Effector memory CD4-positive, alpha-beta T cell (primary cell): ENCODE results near the gene MFSD6.
A peak's percentile ranks its signal among the peaks of the same experiment; 100 is the strongest.
"Not testable (repeated sequence)": the region's sequence is repeated elsewhere in the genome, so short reads cannot be mapped to it uniquely, and the experiment has no call there.

Experiments used
- DNase-seq, 3 donors: peaks; one replicate each; pipeline ENCODE4 v3.0.0-alpha.2; 2020
- H3K27ac ChIP-seq: 2 replicates; pipeline ENCODE4 v1.7.0; 2013; ENCODE audit warnings: mild to moderate bottlenecking, low read length, moderate library complexity; ENCODE audit not compliant: insufficient read depth, poor library complexity, severe bottlenecking
- H3K27me3 ChIP-seq: replicated peaks from 2 replicates; pipeline ENCODE4 v1.7.0; 2013; ENCODE audit warnings: mild to moderate bottlenecking, low read length; ENCODE audit not compliant: insufficient read depth, control insufficient read depth, poor library complexity, severe bottlenecking
- H3K36me3 ChIP-seq: 2 replicates; pipeline ENCODE4 v1.7.0; 2013; ENCODE audit warnings: mild to moderate bottlenecking, low read length, moderate library complexity; ENCODE audit not compliant: control insufficient read depth, insufficient read depth
- H3K4me1 ChIP-seq: 2 replicates; pipeline ENCODE4 v1.7.0; 2013; ENCODE audit warnings: low read length, mild to moderate bottlenecking; ENCODE audit not compliant: control insufficient read depth, insufficient read depth, poor library complexity, severe bottlenecking
- H3K4me3 ChIP-seq: 2 replicates; pipeline ENCODE4 v1.7.0; 2013; ENCODE audit warnings: low read length, low read depth, mild to moderate bottlenecking; ENCODE audit not compliant: insufficient read depth, poor library complexity, severe bottlenecking
- H3K9me3 ChIP-seq: 2 replicates; pipeline ENCODE4 v1.7.0; 2013; ENCODE audit warnings: mild to moderate bottlenecking, low read length, moderate library complexity; ENCODE audit not compliant: control insufficient read depth
- total RNA-seq, 3 donors: gene quantifications; one replicate each; lab custom pipeline; 2026; lab: John Stamatoyannopoulos, UW

The MFSD6 gene
- 50.5 to 55.8 (median 53.8) reads per million in 3 donors for total RNA-seq

DNA sequence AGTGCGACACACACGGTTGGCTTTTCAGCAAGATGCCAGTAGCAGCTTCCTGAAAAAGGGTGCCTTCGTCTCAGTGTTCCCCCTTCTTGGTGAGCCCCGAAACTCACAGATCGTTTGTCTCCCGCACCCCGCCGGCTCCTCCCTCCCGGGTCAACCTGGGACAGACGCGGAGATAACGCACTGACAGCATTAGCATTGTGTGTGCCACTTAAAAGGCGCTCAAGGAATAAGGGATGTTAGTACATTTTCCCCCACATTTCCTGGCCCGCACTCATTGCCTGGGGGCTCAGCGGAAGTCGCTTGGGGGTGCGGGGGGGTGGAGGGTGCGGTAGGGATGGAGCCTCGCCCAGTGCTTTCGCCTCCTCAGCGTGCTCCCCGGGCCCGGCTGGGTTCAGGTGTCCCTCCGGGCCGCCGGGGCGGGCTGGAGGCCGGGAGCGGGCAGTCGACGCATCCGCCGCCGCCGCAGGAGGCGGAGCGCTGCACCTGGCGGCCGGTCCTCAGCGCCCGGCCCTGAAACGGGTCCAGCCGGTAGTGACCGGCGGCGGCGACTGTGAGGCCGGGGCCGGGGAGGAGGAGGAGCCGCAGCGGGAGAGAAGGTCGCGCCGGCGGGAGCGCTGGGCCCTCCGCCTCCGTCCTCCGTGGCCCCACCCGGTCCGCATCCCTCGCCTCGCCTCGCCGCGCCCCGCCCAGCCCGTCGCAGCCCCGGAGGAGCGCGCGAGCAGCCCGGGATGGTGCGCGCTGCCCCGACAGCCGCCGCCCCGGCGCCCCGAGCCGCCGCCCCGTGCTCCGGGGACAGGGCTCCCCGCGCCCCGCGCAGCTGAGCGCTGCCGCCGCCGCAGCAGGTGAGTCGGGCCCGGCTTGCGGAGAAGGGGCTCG lies at the start of gene MFSD6:
Gene MFSD6, plus strand, starts transcription at position 694 of the 876 bp plus-strand sequence. CDS start 27,675 bp downstream, outside the sequence.
- Histone ChIP-seq H3K9me3 (no peaks in the 10 kb centered on the region), H3K4me1 (peaks cover 16% of the 10 kb centered on the region), H3K36me3 (no peaks in the 10 kb centered on the region), H3K4me3 (peak within 1 kb of the TSS; percentile 79), H3K27ac (peak within 1 kb of the TSS; percentile 95), H3K27me3 (no peaks in the 10 kb centered on the region)
- peak; percentile 27 to 56 (median 43) for DNase-seq

GRCh38 chr2:190358655-190359448 lies 49.3 kb upstream of the MFSD6 start:
- H3K27ac ChIP-seq, H3K4me1 ChIP-seq, H3K9me3 ChIP-seq, H3K36me3 ChIP-seq, H3K4me3 ChIP-seq, H3K27me3 ChIP-seq, DNase-seq: not testable (repeated sequence)

- no peak for DNase-seq
- H3K4me3 ChIP-seq = peak overlapping the region; percentile 63
- H3K27me3 ChIP-seq = no peaks in the 10 kb centered on the region
- no peaks in the 10 kb centered on the region for H3K4me1 ChIP-seq
- H3K9me3 ChIP-seq = no peaks in the 10 kb centered on the region
- H3K27ac ChIP-seq = peak overlapping the region; percentile 58
- H3K36me3 ChIP-seq = no peaks in the 10 kb centered on the region
Measured at GRCh38 chr2:190360561-190360960, 47.6 kb upstream of the MFSD6 start.

DNA sequence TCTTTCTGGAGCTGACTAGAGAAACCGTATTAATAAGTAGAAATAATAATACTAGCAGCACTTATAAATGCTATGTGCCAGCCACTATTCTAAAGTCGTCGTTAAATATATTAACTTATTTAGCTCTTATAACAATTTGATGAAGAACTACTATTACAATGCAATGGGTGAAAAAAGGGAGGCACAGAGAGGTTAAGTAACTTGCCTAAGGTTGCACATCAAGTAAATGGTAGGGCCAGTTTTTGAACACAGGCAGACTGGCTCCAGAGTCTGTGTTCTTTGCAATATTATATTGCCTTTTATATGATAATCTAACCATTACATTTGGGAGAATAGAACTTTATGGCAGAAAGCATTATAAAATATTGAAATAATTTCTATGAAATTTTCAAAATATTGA lies 47.2 kb upstream of the MFSD6 start:
- H3K27ac ChIP-seq = no peak overlapping the region
- no peak for DNase-seq
- H3K27me3 ChIP-seq = no peaks in the 10 kb centered on the region
- H3K4me1 ChIP-seq = no peaks in the 10 kb centered on the region
- H3K4me3 ChIP-seq = peak overlapping the region; percentile 14
- no peaks in the 10 kb centered on the region for H3K9me3 ChIP-seq
- no peaks in the 10 kb centered on the region for H3K36me3 ChIP-seq

DNA sequence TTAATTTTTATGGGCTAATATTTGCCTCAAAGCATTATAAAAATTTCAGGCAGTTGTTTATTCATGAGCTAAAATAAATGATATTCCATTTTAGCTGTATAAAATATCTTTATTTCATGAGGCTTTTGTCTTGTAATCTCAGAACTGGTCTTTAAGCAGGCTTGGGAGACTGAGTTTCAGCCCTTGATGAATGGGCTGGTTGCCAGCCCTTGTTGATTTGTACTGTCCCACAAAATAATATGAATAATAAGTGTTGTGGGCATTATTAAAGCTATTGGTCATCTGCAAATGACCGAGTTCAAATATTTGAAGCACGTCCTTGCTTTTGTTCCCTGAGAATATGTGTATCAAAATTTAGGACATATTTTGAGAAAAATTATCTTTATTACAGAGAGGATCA lies 46.6 kb upstream of the MFSD6 start:
- Histone ChIP-seq H3K27ac (no peak overlapping the region), H3K36me3 (no peaks in the 10 kb centered on the region), H3K9me3 (no peaks in the 10 kb centered on the region), H3K4me3 (no peak overlapping the region), H3K27me3 (no peaks in the 10 kb centered on the region), H3K4me1 (no peaks in the 10 kb centered on the region)
- DNase-seq = no peak

- H3K4me3 ChIP-seq = no peak overlapping the region
- no peaks in the 10 kb centered on the region for H3K36me3 ChIP-seq
- no peaks in the 10 kb centered on the region for H3K27me3 ChIP-seq
- H3K9me3 ChIP-seq = no peaks in the 10 kb centered on the region
- no peak overlapping the region for H3K27ac ChIP-seq
- no peak for DNase-seq
- H3K4me1 ChIP-seq = no peaks in the 10 kb centered on the region
Measured at GRCh38 chr2:190362894-190363293, 45.3 kb upstream of the MFSD6 start.

- DNase-seq = no peak
- Histone ChIP-seq H3K4me1 (no peaks in the 10 kb centered on the region), H3K36me3 (peaks cover 4% of the 10 kb centered on the region), H3K4me3 (no peak overlapping the region), H3K27ac (no peak overlapping the region), H3K27me3 (no peaks in the 10 kb centered on the region), H3K9me3 (no peaks in the 10 kb centered on the region)
Measured at GRCh38 chr2:190365499-190366204, 42.5 kb upstream of the MFSD6 start.

- no peak for DNase-seq
- H3K36me3 ChIP-seq = peaks cover 4% of the 10 kb centered on the region
- no peaks in the 10 kb centered on the region for H3K9me3 ChIP-seq
- no peak overlapping the region for H3K27ac ChIP-seq
- H3K27me3 ChIP-seq = no peaks in the 10 kb centered on the region
- H3K4me3 ChIP-seq = no peak overlapping the region
- H3K4me1 ChIP-seq = no peaks in the 10 kb centered on the region
Measured at GRCh38 chr2:190366248-190366753, 41.9 kb upstream of the MFSD6 start.

DNA sequence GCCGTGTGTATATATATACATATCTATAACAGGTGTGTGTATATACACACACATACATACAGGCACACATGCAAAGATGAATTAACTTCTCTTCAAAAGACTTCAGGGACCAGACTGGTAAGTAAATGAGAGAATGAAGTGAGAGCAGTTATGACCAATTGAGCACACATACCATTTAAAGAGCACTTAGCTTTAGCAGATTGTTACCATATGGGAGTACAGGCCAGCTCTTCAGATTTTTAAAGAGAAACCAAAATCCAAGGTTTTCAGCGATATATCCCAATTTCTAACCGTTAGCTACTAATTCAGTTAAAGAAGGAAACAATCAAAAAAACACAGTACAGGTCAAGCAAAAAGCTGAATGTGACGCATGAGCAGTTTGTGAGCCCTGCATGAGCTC lies 41.1 kb upstream of the MFSD6 start:
- H3K36me3 ChIP-seq = peaks cover 4% of the 10 kb centered on the region
- H3K27me3 ChIP-seq = no peaks in the 10 kb centered on the region
- H3K4me1 ChIP-seq = no peaks in the 10 kb centered on the region
- DNase-seq = no peak
- H3K4me3 ChIP-seq = no peak overlapping the region
- H3K27ac ChIP-seq = no peak overlapping the region
- H3K9me3 ChIP-seq = no peaks in the 10 kb centered on the region
